Fibroblast of lung (primary cell): ENCODE data around the gene SLC39A5. TPM values are rescaled to one million over a fixed set of nuclear protein-coding genes. Genes with fewer than 3 reads are reported as not detected.

Source experiments
- DNase-seq, 2 donors: peaks; one replicate each; pipeline versions ENCODE4 v3.0.0 to v3.0.0-alpha.2; 2010; ENCODE audit warnings: low read depth in 2 of 2
- H2AFZ ChIP-seq: 2 replicates; pipeline ENCODE4 v1.5.1; 2012; ENCODE audit warnings: low read length, control low read depth, inconsistent platforms
- H3K27ac ChIP-seq: 2 replicates; pipeline ENCODE4 v1.5.1; 2011; ENCODE audit warnings: low read length, control low read depth; ENCODE audit not compliant: insufficient read depth
- H3K27me3 ChIP-seq: 2 replicates; pipeline ENCODE4 v1.5.1; 2011; ENCODE audit warnings: mild to moderate bottlenecking, low read length; ENCODE audit not compliant: control insufficient read depth, insufficient read depth
- H3K36me3 ChIP-seq: 2 replicates; pipeline ENCODE4 v1.5.1; 2011; ENCODE audit warnings: low read length; ENCODE audit not compliant: control insufficient read depth, insufficient read depth
- H3K4me1 ChIP-seq: 2 replicates; pipeline ENCODE4 v1.5.1; 2011; ENCODE audit warnings: low read length; ENCODE audit not compliant: control insufficient read depth, insufficient read depth; ENCODE audit errors: extremely low read depth
- H3K4me2 ChIP-seq: 2 replicates; pipeline ENCODE4 v1.5.1; 2011; ENCODE audit warnings: low read length, control low read depth; ENCODE audit not compliant: insufficient read depth; ENCODE audit errors: extremely low read depth
- H3K4me3 ChIP-seq, 4 experiments: fragments of 200-600 bp in 1 of 4; sonication (generic) in 1 of 4; replicated peaks in 1 of 4; 2 replicates each; pipeline ENCODE4 v1.5.1; 2011 to 2016; ENCODE audit warnings: low read length in 4 of 4, low read depth in 3 of 4, mild to moderate bottlenecking in 3 of 4, control low read depth in 2 of 4, inconsistent platforms in 1 of 4, mixed read lengths in 1 of 4; ENCODE audit not compliant: insufficient read depth in 1 of 4; ENCODE audit errors: control extremely low read depth in 1 of 4
- H3K79me2 ChIP-seq: 2 replicates; pipeline ENCODE4 v1.5.1; 2012; ENCODE audit warnings: mild to moderate bottlenecking, low read length, inconsistent platforms; ENCODE audit not compliant: control insufficient read depth, insufficient read depth
- H3K9ac ChIP-seq: 2 replicates; pipeline ENCODE4 v1.5.1; 2011; ENCODE audit warnings: mild to moderate bottlenecking, low read length, control low read depth; ENCODE audit not compliant: insufficient read depth
- H3K9me3 ChIP-seq: 2 replicates; pipeline ENCODE4 v1.5.1; 2012; ENCODE audit warnings: low read depth, low read length; ENCODE audit not compliant: control insufficient read depth, insufficient read depth
- H4K20me1 ChIP-seq: 2 replicates; pipeline ENCODE4 v1.5.1; 2011; ENCODE audit warnings: low read length; ENCODE audit not compliant: control insufficient read depth, insufficient read depth; ENCODE audit errors: extremely low read depth
- CTCF ChIP-seq, 2 donors: IDR thresholded peaks in 1 of 2; conservative IDR thresholded peaks in 1 of 2; 1 replicate in 1 of 2; 2 replicates in 1 of 2; pipeline ENCODE4 v1.5.1; 2011 to 2012; ENCODE audit warnings: low read length in 2 of 2, control low read depth in 1 of 2, inconsistent platforms in 1 of 2, low read depth in 1 of 2, mild to moderate bottlenecking in 1 of 2
- EZH2 ChIP-seq: IDR thresholded peaks from 2 replicates; pipeline ENCODE4 v1.5.1; 2012; ENCODE audit warnings: low read length, control low read depth, mild to moderate bottlenecking; ENCODE audit errors: missing control alignments
- polyA plus RNA-seq, 2 donors: library from polyadenylated mRNA; depleted of rRNA in 1 of 2; stranded (reverse) in 1 of 2; unstranded in 1 of 2; fragments of >200 nt; gene quantifications; 2 replicates each; pipeline ENCODE4 v1.2.1, GENCODE V29; 2011 to 2012; ENCODE audit warnings: missing spikeins in 1 of 2
- total RNA-seq: library from RNA; depleted of rRNA; stranded (reverse); fragments of >200 nt; gene quantifications from 2 replicates; pipeline ENCODE4 v1.2.1, GENCODE V29; 2014

SLC39A5 gene
- total and polyA plus RNA-seq, 2 donors (not counting 1 experiment from before 2014, with no cell fraction given), result not detected

- no peak for DNase-seq
- Histone ChIP-seq H3K79me2 (no peaks in the 10 kb centered on the region), H3K4me1 (no peaks in the 10 kb centered on the region), H3K9ac (no peak overlapping the region), H3K9me3 (no peaks in the 10 kb centered on the region), H3K36me3 (peaks cover 1% of the 10 kb centered on the region), H3K4me2 (no peak overlapping the region), H4K20me1 (no peaks in the 10 kb centered on the region), H3K27ac (no peak overlapping the region), H2AFZ (no peak overlapping the region), H3K27me3 (no peaks in the 10 kb centered on the region), H3K4me3 (no peak overlapping the region)
- no peak for TF ChIP-seq CTCF (conservative IDR thresholded peaks at IDR 0.05 in 1 of 2, IDR thresholded peaks at IDR 0.05 in 1 of 2; ENCODE audit: low read depth in 1 of 2, low read length in 2 of 2)
- TF ChIP-seq EZH2, result no peak
Observed at GRCh38 chr12:56231184-56231582, 1.3 kb downstream of the SLC39A5 start.

GRCh38 chr12:56234746-56235436 is 5.0 kb downstream of the SLC39A5 start:
- Histone ChIP-seq H3K4me1 (no peaks in the 10 kb centered on the region), H3K9ac (no peak overlapping the region), H3K9me3 (no peaks in the 10 kb centered on the region), H3K27me3 (no peaks in the 10 kb centered on the region), H3K79me2 (no peaks in the 10 kb centered on the region), H3K36me3 (peaks cover 4% of the 10 kb centered on the region), H4K20me1 (no peaks in the 10 kb centered on the region), H3K4me3 (no peak overlapping the region), H2AFZ (no peak overlapping the region), H3K27ac (no peak overlapping the region), H3K4me2 (no peak overlapping the region)
- no peak for DNase-seq
- TF ChIP-seq CTCF (conservative IDR thresholded peaks at IDR 0.05 in 1 of 2, IDR thresholded peaks at IDR 0.05 in 1 of 2; ENCODE audit: low read depth in 1 of 2, low read length in 2 of 2) (no peak), EZH2 (no peak)

GRCh38 chr12:56236091-56236490 is 6.2 kb downstream of the SLC39A5 start:
- no peaks in the 10 kb centered on the region for H3K27me3 ChIP-seq
- H3K4me2 ChIP-seq, result no peak overlapping the region
- peaks cover 8% of the 10 kb centered on the region for H3K36me3 ChIP-seq
- no peak overlapping the region for H3K9ac ChIP-seq
- no peak overlapping the region for H2AFZ ChIP-seq
- TF ChIP-seq EZH2, result no peak
- TF ChIP-seq CTCF (conservative IDR thresholded peaks at IDR 0.05 in 1 of 2, IDR thresholded peaks at IDR 0.05 in 1 of 2; ENCODE audit: low read depth in 1 of 2, low read length in 2 of 2), result no peak
- no peak overlapping the region for H3K27ac ChIP-seq
- H3K4me3 ChIP-seq, result no peak overlapping the region
- H3K4me1 ChIP-seq, result no peaks in the 10 kb centered on the region
- no peaks in the 10 kb centered on the region for H3K9me3 ChIP-seq
- no peaks in the 10 kb centered on the region for H3K79me2 ChIP-seq
- no peak for DNase-seq
- H4K20me1 ChIP-seq, result no peaks in the 10 kb centered on the region
